Right atrium auricular region (tissue), 2 donors: ENCODE measurements around the gene OCIAD1. TPM values are rescaled to one million over a fixed set of nuclear protein-coding genes. Genes with fewer than 3 reads are reported as not detected.

ENCODE experiments used
- DNase-seq: peaks from one replicate; pipeline ENCODE4 v3.0.0-alpha.2; 2019; ENCODE audit warnings: low spot score
- H3K27ac ChIP-seq, 2 donors: fragments of 200-600 bp; sonication (generic); 1 replicate in 1 of 2; 2 replicates in 1 of 2; pipeline ENCODE4 v1.5.1; 2016 to 2019
- H3K27me3 ChIP-seq, 2 donors: fragments of 200-600 bp; sonication (generic); one replicate each; pipeline versions ENCODE4 v1.5.1 to v1.6.0; 2017 to 2019
- H3K36me3 ChIP-seq: fragments of 200-600 bp; sonication (generic); one replicate; pipeline ENCODE4 v1.5.1; 2016
- H3K4me1 ChIP-seq, 2 donors: fragments of 200-600 bp; sonication (generic); one replicate each; pipeline versions ENCODE4 v1.5.1 to v1.6.0; 2017 to 2019
- H3K4me3 ChIP-seq, 2 donors: fragments of 200-600 bp; sonication (generic); 1 replicate in 1 of 2; 2 replicates in 1 of 2; pipeline ENCODE4 v1.5.1; 2017 to 2019; ENCODE audit warnings: mild to moderate bottlenecking in 1 of 2, moderate library complexity in 1 of 2
- H3K9me3 ChIP-seq, 2 donors: fragments of 200-600 bp; sonication (generic); one replicate each; pipeline ENCODE4 v1.5.1; 2019
- CTCF ChIP-seq, 2 donors: fragments of 200-600 bp; sonication (generic); IDR thresholded peaks; one replicate each; pipeline ENCODE4 v1.5.1; 2019; ENCODE audit warnings: antibody characterized with exemption in 2 of 2
- total RNA-seq, 2 donors: library from RNA; depleted of rRNA; stranded (reverse); fragments of >200 nt; gene quantifications; one replicate each; pipeline ENCODE4 v1.1.0, GENCODE V29; 2016

The OCIAD1 gene
- total RNA-seq, 2 donors from 2014 or later, result 101 to 215 TPM

DNA sequence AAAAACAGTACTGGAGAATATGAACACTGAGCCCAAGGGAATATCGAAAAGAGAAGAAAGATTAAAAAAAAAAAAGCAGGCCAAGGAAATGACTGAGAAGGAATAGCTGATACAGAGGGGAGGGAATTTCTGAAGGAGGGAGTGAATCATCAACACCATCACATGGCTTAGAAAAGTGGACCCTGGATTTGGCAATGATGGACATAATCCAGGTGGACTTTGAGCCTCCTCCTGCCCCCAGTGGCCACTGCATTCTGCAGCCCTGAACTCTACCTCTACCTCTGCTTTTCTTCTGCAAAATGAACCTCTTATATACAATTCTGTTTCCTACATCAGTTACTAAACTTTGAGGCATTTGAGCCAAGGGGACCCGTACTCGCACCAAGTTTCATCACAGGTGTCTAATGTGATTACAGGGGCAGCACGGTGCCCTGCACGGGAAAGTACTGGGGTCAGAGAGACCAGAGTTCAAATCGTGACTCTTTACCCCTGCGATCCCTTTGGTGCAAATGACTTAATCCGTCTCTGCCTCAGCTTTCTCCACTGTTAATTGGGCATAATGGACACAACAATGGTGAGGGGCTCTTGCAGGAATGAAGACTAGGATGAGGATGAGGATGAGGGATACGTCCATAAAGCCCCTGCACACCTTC, 74.6 kb downstream of the OCIAD1 start:
- H3K27ac ChIP-seq, result no peak overlapping the region
- no peaks in the 10 kb centered on the region for H3K27me3 ChIP-seq

GRCh38 chr4:48906206-48907173, 75.6 kb downstream of the OCIAD1 start, which contains the start of gene OCIAD2:
OCIAD2 (minus strand) TSS chr4:48906774; CDS start chr4:48904549, 2,225 bp downstream.
- no peak for DNase-seq
- TF ChIP-seq CTCF (IDR thresholded peaks at IDR 0.05), result peak in 1 of 2 donors; percentile 41
- Histone ChIP-seq H3K27me3 (no peaks in the 10 kb centered on the region), H3K9me3 (no peaks in the 10 kb centered on the region), H3K36me3 (no peaks in the 10 kb centered on the region), H3K27ac (peak within 1 kb of the TSS in 1 of 2 donors; percentile 61), H3K4me1 (peaks cover 0 to 10% of the 10 kb centered on the region in 2 donors), H3K4me3 (peak within 1 kb of the TSS; percentile 71 to 75)

More for the DNA sequence above, 74.6 kb downstream of the OCIAD1 start:
- no peak for TF ChIP-seq CTCF (IDR thresholded peaks at IDR 0.05)
- Histone ChIP-seq H3K36me3 (no peaks in the 10 kb centered on the region), H3K9me3 (no peaks in the 10 kb centered on the region), H3K4me1 (peaks cover 0 to 10% of the 10 kb centered on the region in 2 donors), H3K4me3 (peak overlapping the region in 1 of 2 donors; percentile 71)
- DNase-seq, result no peak

DNA sequence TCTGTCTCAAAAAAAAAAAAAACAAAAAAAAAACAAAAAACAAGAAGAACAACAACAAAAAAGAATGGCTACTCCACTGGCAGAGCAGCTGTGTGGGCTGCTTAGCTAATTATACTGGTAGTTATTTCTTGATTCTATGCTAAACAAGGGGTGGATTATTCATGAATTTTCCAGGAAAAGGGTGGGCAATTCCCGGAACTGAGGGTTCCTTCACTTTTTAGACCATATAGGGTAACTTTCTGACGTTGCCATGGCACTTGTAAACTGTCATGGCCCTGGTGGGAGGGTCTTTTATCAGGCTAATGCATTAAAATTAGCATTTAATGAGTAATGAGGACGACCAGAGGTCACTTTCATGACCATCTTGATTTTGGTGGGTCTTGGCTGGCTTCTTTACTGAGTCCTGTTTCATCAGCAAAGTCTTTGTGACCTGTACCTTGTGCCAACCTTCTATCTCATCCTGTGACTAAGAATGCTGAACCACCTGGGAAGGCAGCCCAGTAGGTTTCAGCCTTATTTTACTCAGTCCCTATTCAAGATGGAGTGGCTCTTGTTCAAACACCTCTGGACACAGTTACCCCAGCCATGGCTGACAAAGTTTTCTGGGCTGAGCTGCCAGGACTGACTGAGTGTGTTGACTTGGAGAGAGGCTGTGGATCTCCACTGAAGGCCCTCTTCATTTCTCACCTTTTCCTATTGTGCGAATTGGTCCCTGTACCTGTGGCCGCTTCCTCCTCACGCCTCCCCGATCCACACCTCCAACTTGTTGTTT, 77.0 kb downstream of the OCIAD1 start:
- Histone ChIP-seq H3K27me3 (no peaks in the 10 kb centered on the region), H3K4me3 (no peak overlapping the region), H3K4me1 (peaks cover 0 to 10% of the 10 kb centered on the region in 2 donors), H3K27ac (no peak overlapping the region), H3K36me3 (no peaks in the 10 kb centered on the region), H3K9me3 (no peaks in the 10 kb centered on the region)
- TF ChIP-seq CTCF (IDR thresholded peaks at IDR 0.05), result no peak
- no peak for DNase-seq

GRCh38 chr4:48908687-48909086, 77.8 kb downstream of the OCIAD1 start:
- H3K9me3 ChIP-seq, result no peaks in the 10 kb centered on the region
- no peaks in the 10 kb centered on the region for H3K27me3 ChIP-seq

More at GRCh38 chr4:48908687-48909086, 77.8 kb downstream of the OCIAD1 start:
- no peak for DNase-seq
- no peak for TF ChIP-seq CTCF (IDR thresholded peaks at IDR 0.05)
- no peak overlapping the region for H3K4me3 ChIP-seq
- H3K4me1 ChIP-seq, result peaks cover 0 to 10% of the 10 kb centered on the region in 2 donors
- no peak overlapping the region for H3K27ac ChIP-seq
- no peaks in the 10 kb centered on the region for H3K36me3 ChIP-seq
